Endometrium (tissue), 2 donors: ENCODE measurements around the gene CTSW.

Experiments used
- FAIRE-seq: peaks from 2 replicates; lab custom pipeline; 2012; peaks lifted over from hg19 to GRCh38; lab: Jason Lieb, UNC
- donor health status: control.
- donor health status: control.

CTSW gene

DNA sequence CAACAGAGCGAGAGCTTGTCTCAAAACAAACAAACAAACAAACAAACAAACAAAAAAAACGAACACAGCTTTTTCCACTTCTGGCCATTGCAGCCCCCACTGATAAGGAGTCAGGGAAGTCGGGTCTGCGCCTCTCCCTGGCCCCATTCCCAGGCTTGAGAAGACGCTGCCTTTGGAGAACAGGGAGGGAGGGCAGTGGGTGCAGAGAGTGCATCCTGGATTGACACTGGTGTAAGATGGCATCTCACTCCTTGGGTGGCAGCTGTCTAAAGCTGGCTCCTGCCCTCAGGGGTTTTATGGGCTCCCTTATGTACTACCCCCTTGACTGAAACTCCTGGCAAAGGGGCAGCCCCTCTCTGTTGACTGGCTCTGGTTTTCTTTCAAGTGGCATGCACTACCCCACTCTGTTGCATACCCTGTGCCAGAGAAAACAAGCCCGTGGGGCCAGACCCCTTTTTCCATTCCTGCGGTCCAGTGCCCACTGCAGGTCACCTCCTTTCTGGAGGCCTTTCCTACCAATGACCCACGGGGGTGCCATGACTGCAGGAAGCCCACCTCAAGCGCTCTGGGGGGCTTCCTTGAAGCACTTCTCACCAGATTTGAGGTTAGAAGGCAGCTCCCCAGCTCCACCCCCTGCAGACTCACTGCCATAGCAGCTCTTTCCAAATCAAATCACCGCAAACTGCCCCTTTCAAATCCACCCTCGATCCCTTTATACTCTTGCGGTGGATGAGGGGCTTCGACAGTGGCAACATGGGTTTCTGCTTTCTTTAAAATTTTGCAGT is 52.3 kb downstream of the CTSW start:
- FAIRE-seq = no peak

DNA sequence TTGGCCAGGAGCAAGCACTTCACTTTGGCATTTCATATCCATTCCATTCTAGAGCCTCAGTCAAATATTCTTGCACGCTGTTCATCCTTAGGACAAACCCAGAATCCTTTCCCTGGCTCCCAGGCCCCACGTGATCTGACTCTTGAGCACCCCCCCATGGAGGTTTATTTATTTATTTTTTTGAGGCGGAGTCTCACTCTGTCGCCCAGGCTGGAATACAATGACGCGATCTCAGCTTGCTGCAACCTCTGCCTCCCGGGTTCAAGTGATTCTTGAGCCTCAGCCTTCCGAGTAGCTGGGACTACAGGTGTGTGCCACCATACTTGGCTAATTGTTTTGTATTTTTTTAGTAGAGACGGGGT is 52.9 kb downstream of the CTSW start:
- FAIRE-seq = no peak
